ENCODE results near the gene CACUL1.

DNA sequence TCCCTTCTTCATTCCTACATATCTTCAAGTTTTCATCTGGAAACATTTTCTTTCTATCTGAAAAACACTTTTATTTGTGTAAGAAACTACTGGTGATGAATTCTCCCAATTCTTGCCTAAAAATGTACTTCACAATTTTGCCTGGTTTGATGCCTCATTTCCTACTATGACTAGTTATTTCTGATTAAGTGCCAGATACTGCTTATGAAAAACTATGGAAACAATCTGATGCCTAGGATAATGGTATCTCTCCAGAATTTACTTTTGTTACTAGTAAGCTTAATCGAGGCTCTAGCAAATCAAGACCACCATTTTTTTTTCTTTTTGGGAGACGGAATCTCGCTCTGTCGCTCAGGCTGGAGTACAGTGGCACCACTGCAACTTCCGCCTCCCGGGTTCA lies 31.3 kb downstream of the CACUL1 start:
- TF ChIP-seq, protein P1, sequence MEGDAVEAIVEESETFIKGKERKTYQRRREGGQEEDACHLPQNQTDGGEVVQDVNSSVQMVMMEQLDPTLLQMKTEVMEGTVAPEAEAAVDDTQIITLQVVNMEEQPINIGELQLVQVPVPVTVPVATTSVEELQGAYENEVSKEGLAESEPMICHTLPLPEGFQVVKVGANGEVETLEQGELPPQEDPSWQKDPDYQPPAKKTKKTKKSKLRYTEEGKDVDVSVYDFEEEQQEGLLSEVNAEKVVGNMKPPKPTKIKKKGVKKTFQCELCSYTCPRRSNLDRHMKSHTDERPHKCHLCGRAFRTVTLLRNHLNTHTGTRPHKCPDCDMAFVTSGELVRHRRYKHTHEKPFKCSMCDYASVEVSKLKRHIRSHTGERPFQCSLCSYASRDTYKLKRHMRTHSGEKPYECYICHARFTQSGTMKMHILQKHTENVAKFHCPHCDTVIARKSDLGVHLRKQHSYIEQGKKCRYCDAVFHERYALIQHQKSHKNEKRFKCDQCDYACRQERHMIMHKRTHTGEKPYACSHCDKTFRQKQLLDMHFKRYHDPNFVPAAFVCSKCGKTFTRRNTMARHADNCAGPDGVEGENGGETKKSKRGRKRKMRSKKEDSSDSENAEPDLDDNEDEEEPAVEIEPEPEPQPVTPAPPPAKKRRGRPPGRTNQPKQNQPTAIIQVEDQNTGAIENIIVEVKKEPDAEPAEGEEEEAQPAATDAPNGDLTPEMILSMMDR (IDR thresholded peaks at IDR 0.05): no peak
- TF ChIP-seq POLR2A (IDR thresholded peaks at IDR 0.05): no peak
